Measurements from ENCODE around the gene CPNE9.

CPNE9 gene, protein sequence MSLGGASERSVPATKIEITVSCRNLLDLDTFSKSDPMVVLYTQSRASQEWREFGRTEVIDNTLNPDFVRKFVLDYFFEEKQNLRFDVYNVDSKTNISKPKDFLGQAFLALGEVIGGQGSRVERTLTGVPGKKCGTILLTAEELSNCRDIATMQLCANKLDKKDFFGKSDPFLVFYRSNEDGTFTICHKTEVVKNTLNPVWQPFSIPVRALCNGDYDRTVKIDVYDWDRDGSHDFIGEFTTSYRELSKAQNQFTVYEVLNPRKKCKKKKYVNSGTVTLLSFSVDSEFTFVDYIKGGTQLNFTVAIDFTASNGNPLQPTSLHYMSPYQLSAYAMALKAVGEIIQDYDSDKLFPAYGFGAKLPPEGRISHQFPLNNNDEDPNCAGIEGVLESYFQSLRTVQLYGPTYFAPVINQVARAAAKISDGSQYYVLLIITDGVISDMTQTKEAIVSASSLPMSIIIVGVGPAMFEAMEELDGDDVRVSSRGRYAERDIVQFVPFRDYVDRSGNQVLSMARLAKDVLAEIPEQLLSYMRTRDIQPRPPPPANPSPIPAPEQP

DNA sequence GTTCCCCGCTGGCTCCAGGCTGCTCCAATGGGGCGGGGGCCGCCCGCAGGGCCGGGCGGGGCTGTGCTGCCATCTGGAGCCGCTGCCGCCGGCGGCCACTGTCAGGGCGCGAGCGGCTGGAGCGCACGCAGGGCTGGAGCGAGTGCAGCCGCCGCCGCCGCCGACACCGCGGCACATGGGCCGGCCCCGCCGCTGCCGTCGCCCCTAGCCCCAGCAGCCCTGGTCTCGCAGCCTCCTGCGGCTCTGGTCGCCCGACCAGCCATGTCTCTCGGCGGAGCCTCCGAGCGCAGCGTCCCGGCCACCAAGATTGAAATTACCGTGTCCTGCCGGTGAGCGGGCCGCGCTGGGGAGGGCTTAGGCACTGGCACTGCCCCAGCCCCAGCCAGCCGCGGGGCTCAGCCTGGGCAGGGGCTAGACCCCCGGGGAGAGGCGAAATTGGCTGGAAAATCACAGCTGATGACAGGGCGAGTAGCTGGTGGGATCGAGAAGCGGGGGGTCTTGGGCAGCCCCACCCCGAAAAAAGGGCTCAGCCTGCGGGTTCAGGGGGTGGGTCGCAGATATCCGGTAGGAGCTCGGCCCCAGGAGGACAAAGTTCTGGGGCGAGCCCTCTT, at the start of gene CPNE9:
Gene CPNE9, plus strand, starts transcription at position 98 of the 611 bp plus-strand sequence. Its CDS starts 164 bp downstream, at position 262.
- DNase-seq (ENCODE audit: low read depth), result no peak

DNA sequence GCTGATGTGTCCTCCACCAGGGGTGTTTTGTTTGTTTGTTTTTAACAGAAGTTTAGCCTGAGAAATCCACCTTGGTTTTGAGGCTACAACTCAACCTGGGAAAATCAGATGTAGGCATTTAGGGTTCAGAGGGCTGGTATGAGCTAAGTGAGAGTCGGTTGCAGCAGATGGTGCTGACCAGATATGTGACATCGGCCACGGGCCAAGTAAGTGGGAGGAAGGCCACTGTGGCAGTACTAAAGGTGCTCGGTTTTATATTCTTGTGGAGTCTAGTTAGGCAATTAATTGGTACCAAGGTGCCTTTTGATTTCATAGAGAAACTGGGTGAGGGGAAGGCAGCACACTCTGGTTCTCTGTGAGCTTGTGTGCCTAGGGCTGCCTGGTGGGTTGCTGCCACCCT, 43.8 kb upstream of the CPNE9 start:
- DNase-seq (ENCODE audit: low read depth), result no peak

GRCh38 chr3:9660972-9661371, 42.7 kb upstream of the CPNE9 start:
- no peak for DNase-seq (ENCODE audit: low read depth)

GRCh38 chr3:9664119-9664751, 39.4 kb upstream of the CPNE9 start:
- no peak for DNase-seq (ENCODE audit: low read depth)

DNA sequence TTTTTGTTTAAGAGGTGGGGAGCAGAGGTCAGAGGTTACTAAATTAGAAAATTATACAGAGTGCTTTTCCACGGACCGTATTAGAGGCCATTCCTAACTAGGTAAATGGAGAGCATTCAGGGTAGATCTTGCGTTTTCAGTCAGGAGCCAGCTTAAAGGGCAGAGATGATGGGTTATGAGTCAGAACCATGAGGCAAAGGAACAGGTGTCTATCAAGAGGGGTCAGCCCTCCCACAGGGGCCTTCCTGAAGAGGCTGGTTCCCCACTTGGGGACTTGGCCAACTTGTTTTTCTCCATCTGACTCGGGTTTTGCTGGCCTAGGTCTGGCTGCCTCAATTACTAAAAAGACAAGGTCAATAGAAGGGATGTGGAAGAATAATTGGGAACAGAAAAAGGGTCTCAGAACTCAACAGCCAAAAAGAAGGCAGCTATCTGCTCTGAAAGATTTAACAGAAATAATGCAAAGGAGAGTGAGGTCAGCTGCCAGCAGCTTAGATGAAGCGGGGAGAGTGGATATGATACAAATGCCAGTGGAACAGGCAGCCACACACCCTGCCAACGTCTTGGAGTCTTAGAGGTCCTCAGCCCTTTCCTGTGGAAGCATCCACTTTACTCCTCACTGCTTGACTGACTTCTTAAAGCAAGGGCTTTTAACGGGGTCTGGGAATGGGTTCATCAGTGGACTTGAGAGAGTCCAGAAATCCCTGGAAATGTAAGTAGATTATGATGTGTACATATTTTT, 36.8 kb upstream of the CPNE9 start:
- DNase-seq (ENCODE audit: low read depth), result no peak

DNA sequence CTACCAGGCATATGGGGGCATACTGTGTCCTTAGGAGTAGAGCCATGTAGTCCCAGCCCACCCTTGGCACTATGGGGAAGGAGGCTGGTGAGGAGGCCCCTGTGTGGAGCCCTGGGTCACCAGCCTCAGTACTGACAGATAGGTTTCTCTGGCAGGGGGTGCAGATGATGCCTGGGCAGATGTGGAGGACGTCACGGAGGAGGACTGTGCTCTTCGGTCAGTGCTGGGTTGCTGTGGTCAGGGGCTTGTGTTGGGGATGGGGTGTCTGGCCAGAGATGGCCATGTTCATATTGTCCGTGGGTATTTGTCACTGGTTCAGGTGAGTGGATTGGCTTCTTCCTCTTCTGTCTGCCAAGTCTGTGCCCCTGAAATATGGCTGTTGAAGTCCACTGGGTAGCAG, 34.4 kb upstream of the CPNE9 start:
- DNase-seq (ENCODE audit: low read depth), result no peak

DNA sequence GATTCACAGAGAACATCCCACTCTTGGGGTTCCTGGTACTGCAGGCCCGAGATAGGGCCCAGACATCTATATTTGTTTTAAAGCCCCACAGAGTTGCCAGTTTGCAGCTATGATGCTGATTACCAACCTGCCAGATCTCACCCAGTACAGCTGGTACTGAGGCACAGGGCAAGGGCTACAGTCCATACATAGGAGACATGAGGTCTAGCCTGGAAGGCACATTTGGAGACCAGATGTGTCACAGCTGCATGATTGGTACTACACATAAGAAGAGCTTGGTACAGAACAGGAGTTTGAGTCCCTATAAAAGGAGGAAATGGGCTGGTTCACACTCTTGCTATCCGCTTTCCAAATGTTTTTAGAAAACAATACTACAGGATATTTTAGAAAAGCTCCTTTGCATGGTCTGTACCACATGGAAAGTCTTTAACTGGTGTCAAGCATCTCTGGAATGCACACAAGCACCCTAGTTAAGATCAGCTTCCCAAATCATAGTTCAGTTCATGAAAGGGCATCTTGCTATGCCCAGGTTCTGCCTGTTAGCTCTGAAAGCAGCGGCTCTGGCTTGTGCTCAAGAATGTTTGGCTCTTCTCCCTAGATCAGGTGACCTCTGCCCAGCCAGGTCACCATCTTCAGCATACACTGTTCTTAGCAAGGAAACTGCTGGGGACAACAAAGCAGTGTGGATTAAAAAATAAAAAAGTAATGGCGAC, 33.8 kb upstream of the CPNE9 start:
- no peak for DNase-seq (ENCODE audit: low read depth)

GRCh38 chr3:9673082-9673481, 30.6 kb upstream of the CPNE9 start:
- no peak for DNase-seq (ENCODE audit: low read depth)

DNA sequence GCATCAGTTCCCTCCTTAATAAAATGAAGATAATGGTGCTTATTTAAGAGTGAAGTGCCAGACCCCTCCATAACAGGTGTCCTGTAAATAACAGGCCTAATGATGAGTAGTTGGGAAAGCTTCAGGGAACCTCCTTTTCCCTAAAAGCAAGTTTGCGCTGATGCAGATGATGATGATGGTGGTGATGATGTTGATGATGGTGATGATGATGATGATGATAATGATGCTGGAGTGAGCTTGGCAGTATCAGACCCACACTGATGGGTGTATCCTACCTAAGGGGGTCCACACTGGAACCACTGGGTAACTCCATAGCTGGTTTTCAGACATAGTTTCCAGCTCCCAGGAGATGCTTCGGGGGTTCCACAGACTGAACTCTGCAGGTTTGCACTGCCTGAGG, 29.9 kb upstream of the CPNE9 start:
- DNase-seq (ENCODE audit: low read depth), result no peak

GRCh38 chr3:9675736-9676290, 27.8 kb upstream of the CPNE9 start:
- DNase-seq (ENCODE audit: low read depth), result no peak

DNA sequence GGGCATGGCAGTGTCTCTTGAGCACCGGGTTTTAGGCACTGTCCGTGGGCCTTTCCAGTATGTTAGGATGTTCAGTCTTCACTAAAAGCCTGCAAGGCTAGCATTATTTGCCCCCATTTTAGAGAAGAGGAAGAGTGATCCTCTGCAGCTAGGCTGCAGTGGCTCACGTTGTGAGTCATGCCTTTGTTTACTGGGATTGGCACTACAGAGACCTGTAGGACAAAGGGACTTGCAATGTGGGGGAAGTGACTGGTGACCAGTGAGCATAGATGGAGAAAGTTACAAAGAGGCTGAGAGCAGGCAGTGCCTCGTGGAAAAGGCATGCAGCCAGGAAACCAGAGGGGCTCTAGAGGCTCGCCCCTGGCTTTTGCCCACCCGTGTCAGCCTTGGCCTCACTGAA, 26.8 kb upstream of the CPNE9 start:
- no peak for DNase-seq (ENCODE audit: low read depth)

- DNase-seq (ENCODE audit: low read depth), result no peak
Observed at GRCh38 chr3:9678493-9678892, 25.1 kb upstream of the CPNE9 start.

GRCh38 chr3:9679476-9680080, 24.1 kb upstream of the CPNE9 start:
- DNase-seq (ENCODE audit: low read depth), result no peak

DNA sequence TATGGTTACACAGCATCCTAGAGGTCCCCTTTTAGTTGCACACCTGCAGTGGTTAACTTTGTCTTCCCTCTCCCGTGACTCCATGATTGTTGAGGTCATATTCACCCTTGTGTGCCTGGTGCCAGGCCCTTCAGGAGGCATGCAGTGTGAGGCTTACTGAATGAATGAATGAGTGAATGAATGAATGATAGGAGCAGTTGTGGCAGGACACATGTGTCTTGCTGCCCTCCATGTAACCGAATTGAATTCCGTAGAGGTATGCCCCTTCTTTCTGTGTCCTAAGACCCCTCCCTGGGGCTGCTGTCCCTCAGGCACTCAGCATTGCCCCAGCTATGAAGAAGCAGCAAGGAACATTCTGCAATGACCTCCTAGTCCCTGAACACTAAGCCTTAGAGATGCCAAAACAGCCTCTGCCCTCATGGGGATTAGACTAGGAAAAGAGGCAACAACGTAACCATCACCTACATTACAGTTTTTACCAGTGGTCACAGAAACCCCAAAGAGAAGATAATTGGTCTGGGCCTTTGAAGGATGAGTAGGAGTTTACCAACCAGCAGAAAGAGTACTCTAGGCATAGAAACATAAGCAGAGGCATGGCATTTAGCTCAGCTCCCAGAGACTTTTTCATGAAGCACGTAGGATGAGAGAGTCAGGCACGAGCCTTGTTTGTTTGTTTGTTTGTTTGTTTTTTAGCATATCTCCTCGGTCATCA, 22.5 kb upstream of the CPNE9 start:
- no peak for DNase-seq (ENCODE audit: low read depth)

- DNase-seq (ENCODE audit: low read depth), result no peak
Observed at GRCh38 chr3:9681723-9682081, 21.9 kb upstream of the CPNE9 start.

- DNase-seq (ENCODE audit: low read depth), result no peak
Observed at GRCh38 chr3:9682096-9682495, 21.5 kb upstream of the CPNE9 start.

- no peak for DNase-seq (ENCODE audit: low read depth)
Observed at GRCh38 chr3:9683426-9683825, 20.2 kb upstream of the CPNE9 start.

- no peak for DNase-seq (ENCODE audit: low read depth)
Observed at GRCh38 chr3:9685216-9686049, 18.2 kb upstream of the CPNE9 start.

- DNase-seq (ENCODE audit: low read depth), result no peak
Observed at GRCh38 chr3:9686050-9686550, 17.5 kb upstream of the CPNE9 start.

Data from activated gamma-delta T cell treated with anti-CD3 and anti-CD28 coated beads, Interleukin-2, amount 50 U/mL, for 16 hours (primary cell).